Measurements from ENCODE around the gene CFB.
"Not testable (repeated sequence)": the region's sequence is repeated elsewhere in the genome, so short reads cannot be mapped to it uniquely, and the experiment has no call there.

Gene CFB

GRCh38 chr6:31907158-31907813 lies 38.6 kb upstream of the CFB start:
- TF ChIP-seq CTCF (IDR thresholded peaks at IDR 0.05; ENCODE audit: poor library complexity, severe bottlenecking): no peak
- Histone ChIP-seq H3K4me1 (ENCODE audit: insufficient read depth, poor library complexity, severe bottlenecking) (peaks cover 16% of the 10 kb centered on the region), H3K27ac (ENCODE audit: poor library complexity, severe bottlenecking) (no peak overlapping the region), H3K9me3 (ENCODE audit: severe bottlenecking) (no peaks in the 10 kb centered on the region), H3K27me3 (ENCODE audit: insufficient read depth, poor library complexity, severe bottlenecking) (no peaks in the 10 kb centered on the region), H3K4me3 (ENCODE audit: severe bottlenecking) (no peak overlapping the region), H3K36me3 (ENCODE audit: low read depth) (no peaks in the 10 kb centered on the region)
- ATAC-seq (ENCODE audit: low read depth) (no peak), DNase-seq (ENCODE audit: low spot score) (no peak)

- not testable (repeated sequence) for H3K9me3 ChIP-seq (ENCODE audit: severe bottlenecking); ATAC-seq (ENCODE audit: low read depth); H3K36me3 ChIP-seq (ENCODE audit: low read depth); H3K4me3 ChIP-seq (ENCODE audit: severe bottlenecking); DNase-seq (ENCODE audit: low spot score); H3K27ac ChIP-seq (ENCODE audit: poor library complexity, severe bottlenecking); H3K27me3 ChIP-seq (ENCODE audit: insufficient read depth, poor library complexity, severe bottlenecking)
- peaks cover 16% of the 10 kb centered on the region for H3K4me1 ChIP-seq (ENCODE audit: insufficient read depth, poor library complexity, severe bottlenecking)
Measured at GRCh38 chr6:31908255-31908654, 37.6 kb upstream of the CFB start.

GRCh38 chr6:31908791-31909190 lies 37.1 kb upstream of the CFB start:
- ATAC-seq (ENCODE audit: low read depth) (0 out of 3 replicates have a peak, but pooled peaks have one; percentile 33), DNase-seq (ENCODE audit: low spot score) (no peak)
- Histone ChIP-seq H3K36me3 (ENCODE audit: low read depth) (no peaks in the 10 kb centered on the region), H3K9me3 (ENCODE audit: severe bottlenecking) (no peaks in the 10 kb centered on the region), H3K4me1 (ENCODE audit: insufficient read depth, poor library complexity, severe bottlenecking) (peaks cover 16% of the 10 kb centered on the region), H3K4me3 (ENCODE audit: severe bottlenecking) (no peak overlapping the region), H3K27me3 (ENCODE audit: insufficient read depth, poor library complexity, severe bottlenecking) (no peaks in the 10 kb centered on the region), H3K27ac (ENCODE audit: poor library complexity, severe bottlenecking) (no peak overlapping the region)
- no peak for TF ChIP-seq CTCF (IDR thresholded peaks at IDR 0.05; ENCODE audit: poor library complexity, severe bottlenecking)

- not testable (repeated sequence) for H3K9me3 ChIP-seq (ENCODE audit: severe bottlenecking); H3K4me3 ChIP-seq (ENCODE audit: severe bottlenecking); H3K27me3 ChIP-seq (ENCODE audit: insufficient read depth, poor library complexity, severe bottlenecking); H3K27ac ChIP-seq (ENCODE audit: poor library complexity, severe bottlenecking); DNase-seq (ENCODE audit: low spot score); ATAC-seq (ENCODE audit: low read depth); H3K36me3 ChIP-seq (ENCODE audit: low read depth)
- H3K4me1 ChIP-seq (ENCODE audit: insufficient read depth, poor library complexity, severe bottlenecking): peaks cover 16% of the 10 kb centered on the region
Measured at GRCh38 chr6:31909298-31909697, 36.6 kb upstream of the CFB start.

- Histone ChIP-seq H3K4me1 (ENCODE audit: insufficient read depth, poor library complexity, severe bottlenecking) (peaks cover 16% of the 10 kb centered on the region), H3K36me3 (ENCODE audit: low read depth) (no peaks in the 10 kb centered on the region), H3K9me3 (ENCODE audit: severe bottlenecking) (no peaks in the 10 kb centered on the region), H3K27ac (ENCODE audit: poor library complexity, severe bottlenecking) (peak overlapping the region; percentile 46), H3K27me3 (ENCODE audit: insufficient read depth, poor library complexity, severe bottlenecking) (no peaks in the 10 kb centered on the region), H3K4me3 (ENCODE audit: severe bottlenecking) (no peak overlapping the region)
- ATAC-seq (ENCODE audit: low read depth) (no peak), DNase-seq (ENCODE audit: low spot score) (no peak)
- TF ChIP-seq CTCF (IDR thresholded peaks at IDR 0.05; ENCODE audit: poor library complexity, severe bottlenecking): no peak
Measured at GRCh38 chr6:31911826-31912585, 33.9 kb upstream of the CFB start.
